ENCODE data around the gene ADGRG6.

GRCh38 chr6:142280265-142280664, 21.5 kb upstream of the ADGRG6 start:
- TF ChIP-seq CTCF (IDR thresholded peaks at IDR 0.05 in 8 of 11, conservative IDR thresholded peaks at IDR 0.05 in 3 of 11) (no peak), POLR2A (IDR thresholded peaks at IDR 0.05) (no peak), POLR2AphosphoS5 (IDR thresholded peaks at IDR 0.05) (no peak)
